GM18909 (cell line): ENCODE measurements around the gene RTP1.
"Not testable (repeated sequence)": the region's sequence is repeated elsewhere in the genome, so short reads cannot be mapped to it uniquely, and the experiment has no call there.

Experiments
- ATAC-seq: cut with Tn5 transposase; IDR thresholded peaks from one replicate; pipeline ENCODE4 v1.9.1; 2021; ENCODE audit warnings: mild to moderate bottlenecking; ENCODE audit not compliant: unreplicated experiment, poor library complexity

The RTP1 gene, protein sequence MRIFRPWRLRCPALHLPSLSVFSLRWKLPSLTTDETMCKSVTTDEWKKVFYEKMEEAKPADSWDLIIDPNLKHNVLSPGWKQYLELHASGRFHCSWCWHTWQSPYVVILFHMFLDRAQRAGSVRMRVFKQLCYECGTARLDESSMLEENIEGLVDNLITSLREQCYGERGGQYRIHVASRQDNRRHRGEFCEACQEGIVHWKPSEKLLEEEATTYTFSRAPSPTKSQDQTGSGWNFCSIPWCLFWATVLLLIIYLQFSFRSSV

GRCh38 chr3:187197335-187197649, at the start of gene RTP1:
TSS of gene RTP1 (plus strand) at chr3:187197486. CDS start at chr3:187197516, 30 bp downstream.
- ATAC-seq, result no peak

GRCh38 chr3:187150186-187150585, 47.1 kb upstream of the RTP1 start:
- ATAC-seq, result no peak

- no peak for ATAC-seq
These were observed 46.7 kb upstream of the RTP1 start for GRCh38 chr3:187150599-187150998.

DNA sequence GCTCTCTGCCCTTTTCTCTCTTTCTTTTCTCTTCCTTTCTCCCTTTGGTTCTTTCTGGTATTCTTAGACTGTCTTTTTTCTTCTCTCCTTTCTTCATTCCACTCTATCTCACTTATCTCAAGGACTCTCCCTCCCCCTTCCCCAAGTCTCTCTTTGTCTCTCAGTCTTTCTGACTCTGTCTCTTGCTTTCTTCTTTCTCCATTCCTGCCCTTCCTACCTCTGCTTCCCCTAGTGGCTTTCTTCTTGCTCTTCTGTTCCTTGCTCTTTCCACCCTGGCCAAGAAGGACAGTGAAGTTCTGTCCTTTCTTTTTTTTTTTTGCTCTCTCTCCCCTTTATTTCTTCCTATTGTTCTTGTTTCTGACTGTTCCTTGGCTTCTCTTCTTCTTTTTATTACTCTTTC, 35.7 kb upstream of the RTP1 start:
- no peak for ATAC-seq

GRCh38 chr3:187162265-187162953, 34.9 kb upstream of the RTP1 start:
- ATAC-seq, result no peak

DNA sequence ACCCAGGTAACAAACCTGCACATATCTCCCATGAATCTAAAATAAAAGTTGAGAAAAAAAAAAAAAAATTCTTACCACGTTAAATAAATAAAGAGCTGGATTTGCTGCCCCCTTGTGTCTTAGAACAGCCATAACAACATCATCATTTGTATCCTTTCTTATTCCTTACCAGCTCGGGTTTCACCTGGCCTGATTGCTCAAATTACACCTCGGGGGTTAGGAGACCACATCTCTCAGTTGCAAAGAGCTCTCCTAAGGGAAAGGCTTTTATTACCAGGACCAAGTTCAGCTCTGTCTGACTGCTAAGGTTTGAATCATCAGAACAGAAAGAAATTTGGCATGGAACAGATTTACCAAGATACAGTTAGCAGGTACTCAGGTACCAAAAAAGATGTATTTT, 32.1 kb upstream of the RTP1 start:
- no peak for ATAC-seq

DNA sequence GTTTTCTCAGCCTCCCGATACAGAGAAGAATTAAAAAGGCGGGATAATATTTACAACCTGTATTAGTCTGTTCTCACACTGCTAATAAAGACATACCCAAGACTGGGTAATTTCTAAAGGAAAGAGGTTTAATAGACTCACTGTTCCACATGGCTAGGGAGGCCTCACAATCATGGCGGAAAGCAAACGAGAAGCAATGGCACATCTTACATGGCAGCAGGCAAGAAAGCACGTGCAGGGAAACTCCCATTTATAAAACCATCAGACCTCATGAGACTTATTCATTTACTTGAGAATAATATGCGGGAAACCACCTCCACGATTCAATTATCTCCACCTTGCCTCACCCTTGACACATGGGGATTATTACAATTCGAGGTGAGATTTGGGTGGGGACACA, 30.5 kb upstream of the RTP1 start:
- ATAC-seq, result no peak

- no peak for ATAC-seq
These were observed 29.5 kb upstream of the RTP1 start for GRCh38 chr3:187167777-187168176.

DNA sequence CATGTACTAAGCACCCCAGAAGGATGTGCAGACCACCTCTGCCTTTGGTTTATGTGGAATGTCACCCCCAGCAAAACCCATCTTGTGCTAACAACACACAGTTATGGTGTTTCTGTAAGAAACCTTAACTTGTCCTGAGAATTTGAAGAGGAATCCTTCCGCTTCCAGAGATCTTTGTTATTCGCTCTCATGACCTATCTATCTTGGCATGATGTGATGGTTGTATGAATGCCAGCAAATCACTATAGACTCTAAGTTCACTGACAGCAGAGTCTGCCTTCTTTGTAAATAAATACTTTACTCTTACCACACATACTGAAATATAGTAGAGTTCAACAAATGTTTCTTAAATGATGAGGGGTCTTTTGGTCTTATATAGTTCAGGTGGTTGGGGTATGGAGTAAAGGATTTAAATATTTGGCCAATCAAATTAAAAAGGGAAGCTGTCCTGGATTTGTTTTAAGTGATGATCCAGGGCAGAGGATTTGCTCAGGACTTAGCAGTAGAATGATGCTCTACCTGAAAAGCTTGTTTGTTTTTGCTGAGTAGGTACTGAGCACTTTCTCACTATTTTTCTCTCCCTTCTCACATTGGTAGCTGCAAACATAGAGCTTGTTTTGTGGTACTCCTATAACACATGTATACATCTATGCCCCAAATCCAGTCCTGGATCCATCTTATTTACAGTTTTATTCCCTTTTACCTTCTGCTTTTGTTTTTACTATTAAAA, 27.9 kb upstream of the RTP1 start:
- ATAC-seq, result no peak

- ATAC-seq, result not testable (repeated sequence)
These were observed 26.4 kb upstream of the RTP1 start for GRCh38 chr3:187170911-187171310.

DNA sequence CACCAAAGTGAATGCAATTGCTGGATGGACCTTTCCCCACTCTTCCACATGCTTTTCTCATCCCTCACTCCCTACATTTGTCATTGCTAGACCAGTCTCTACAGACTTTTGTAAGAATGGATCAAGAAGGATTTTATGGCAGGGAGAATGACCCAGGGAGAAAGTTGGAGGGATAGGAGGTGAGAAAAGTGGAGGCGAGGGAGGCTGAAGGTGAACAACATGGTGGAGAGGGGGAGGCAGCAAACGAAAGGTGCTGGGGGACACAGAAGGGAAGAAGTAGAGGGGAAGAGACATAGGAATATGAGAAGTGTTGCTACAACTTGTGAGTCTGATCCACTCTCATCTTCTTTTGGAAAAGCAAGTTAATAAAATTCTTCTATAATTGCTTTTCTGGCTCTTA, 24.4 kb upstream of the RTP1 start:
- no peak for ATAC-seq

DNA sequence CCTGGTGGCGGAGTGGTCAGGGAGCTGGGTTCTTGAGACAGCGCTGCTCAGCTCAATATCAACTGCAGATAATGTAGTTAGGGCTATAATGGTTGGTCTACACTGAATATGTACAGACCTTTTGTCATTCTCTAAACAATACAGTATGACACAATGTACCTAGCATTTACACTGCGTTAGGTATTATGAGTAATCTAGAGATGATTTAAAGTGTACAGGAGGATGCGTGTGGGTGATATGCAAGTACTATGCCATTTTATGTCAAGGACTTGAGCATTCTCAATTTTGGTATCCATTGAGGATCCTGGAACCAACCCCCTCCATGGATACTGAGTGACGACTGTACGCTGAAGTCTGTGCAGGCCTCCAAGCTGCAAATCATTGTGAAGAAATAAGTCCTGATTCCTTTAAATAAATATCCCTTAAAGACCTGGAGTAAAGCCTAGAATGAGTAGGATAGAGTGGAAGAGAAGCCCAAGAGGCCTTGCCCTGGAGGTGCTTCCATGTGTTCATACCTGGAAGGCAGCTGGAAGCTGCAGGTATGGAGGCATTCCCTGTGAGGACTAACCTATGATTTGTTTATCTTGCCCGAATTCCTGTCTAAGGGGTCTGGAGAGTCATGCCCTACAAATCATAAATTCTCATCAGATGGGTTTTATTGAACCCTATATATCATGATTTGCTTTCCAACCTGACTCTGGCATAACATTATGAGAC, 15.7 kb upstream of the RTP1 start:
- no peak for ATAC-seq

- ATAC-seq, result no peak
These were observed 13.9 kb upstream of the RTP1 start for GRCh38 chr3:187183210-187183862.

- no peak for ATAC-seq
These were observed 13.4 kb upstream of the RTP1 start for GRCh38 chr3:187183903-187184302.

GRCh38 chr3:187185759-187186158, 11.5 kb upstream of the RTP1 start:
- ATAC-seq, result no peak

GRCh38 chr3:187186375-187186774, 10.9 kb upstream of the RTP1 start:
- ATAC-seq, result peak; percentile 19

GRCh38 chr3:187186801-187187421, 10.4 kb upstream of the RTP1 start:
- ATAC-seq, result peak; percentile 45

GRCh38 chr3:187188931-187189330, 8.4 kb upstream of the RTP1 start:
- no peak for ATAC-seq

GRCh38 chr3:187191271-187191670, 6.0 kb upstream of the RTP1 start:
- ATAC-seq, result no peak

GRCh38 chr3:187193181-187193580, 4.1 kb upstream of the RTP1 start:
- ATAC-seq, result no peak
